ENCODE measurements around the gene ATP6V0E1. TPM values are rescaled to one million over a fixed set of nuclear protein-coding genes. Genes with fewer than 3 reads are reported as not detected.

ATP6V0E1 gene
- total RNA-seq, 2 donors from 2014 or later: 194 to 218 TPM

DNA sequence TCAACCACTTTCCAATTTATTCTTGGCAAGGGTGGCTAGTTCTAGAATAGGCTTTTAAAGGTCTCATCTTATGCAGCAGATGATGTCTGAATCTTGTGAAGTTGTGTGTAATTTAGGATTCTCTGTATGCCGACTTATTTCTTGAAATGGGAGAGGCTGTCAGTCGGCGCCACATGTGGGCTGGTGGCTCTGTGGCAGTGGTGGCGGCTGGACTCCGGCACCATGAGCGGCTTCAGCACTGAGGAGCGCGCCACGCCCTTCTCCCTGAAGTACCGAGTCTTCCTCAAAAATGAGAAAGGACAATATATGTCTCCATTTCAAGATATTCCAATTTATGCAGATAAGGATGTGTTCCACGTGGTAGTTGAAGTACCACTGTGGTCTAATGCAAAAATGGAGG lies 8.3 kb upstream of the ATP6V0E1 start:
- intact Hi-C loops (cut with DNase I): loop anchor here (10.0 kb wide), 1 partner anchor 310 kb away; no protein-coding TSS in a partner anchor
- no peak for DNase-seq
- H3K27ac ChIP-seq: no peak overlapping the region
- no peak overlapping the region for H3K4me3 ChIP-seq
- no peaks in the 10 kb centered on the region for H3K4me1 ChIP-seq
- no peaks in the 10 kb centered on the region for H3K9me3 ChIP-seq
- no peaks in the 10 kb centered on the region for H3K36me3 ChIP-seq
- no peak overlapping the region for H3K9ac ChIP-seq (ENCODE audit: low read depth in 2 of 2, low read length in 2 of 2)
- no peaks in the 10 kb centered on the region for H3K27me3 ChIP-seq
- TF ChIP-seq, protein P1, sequence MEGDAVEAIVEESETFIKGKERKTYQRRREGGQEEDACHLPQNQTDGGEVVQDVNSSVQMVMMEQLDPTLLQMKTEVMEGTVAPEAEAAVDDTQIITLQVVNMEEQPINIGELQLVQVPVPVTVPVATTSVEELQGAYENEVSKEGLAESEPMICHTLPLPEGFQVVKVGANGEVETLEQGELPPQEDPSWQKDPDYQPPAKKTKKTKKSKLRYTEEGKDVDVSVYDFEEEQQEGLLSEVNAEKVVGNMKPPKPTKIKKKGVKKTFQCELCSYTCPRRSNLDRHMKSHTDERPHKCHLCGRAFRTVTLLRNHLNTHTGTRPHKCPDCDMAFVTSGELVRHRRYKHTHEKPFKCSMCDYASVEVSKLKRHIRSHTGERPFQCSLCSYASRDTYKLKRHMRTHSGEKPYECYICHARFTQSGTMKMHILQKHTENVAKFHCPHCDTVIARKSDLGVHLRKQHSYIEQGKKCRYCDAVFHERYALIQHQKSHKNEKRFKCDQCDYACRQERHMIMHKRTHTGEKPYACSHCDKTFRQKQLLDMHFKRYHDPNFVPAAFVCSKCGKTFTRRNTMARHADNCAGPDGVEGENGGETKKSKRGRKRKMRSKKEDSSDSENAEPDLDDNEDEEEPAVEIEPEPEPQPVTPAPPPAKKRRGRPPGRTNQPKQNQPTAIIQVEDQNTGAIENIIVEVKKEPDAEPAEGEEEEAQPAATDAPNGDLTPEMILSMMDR (IDR thresholded peaks at IDR 0.05): no peak

DNA sequence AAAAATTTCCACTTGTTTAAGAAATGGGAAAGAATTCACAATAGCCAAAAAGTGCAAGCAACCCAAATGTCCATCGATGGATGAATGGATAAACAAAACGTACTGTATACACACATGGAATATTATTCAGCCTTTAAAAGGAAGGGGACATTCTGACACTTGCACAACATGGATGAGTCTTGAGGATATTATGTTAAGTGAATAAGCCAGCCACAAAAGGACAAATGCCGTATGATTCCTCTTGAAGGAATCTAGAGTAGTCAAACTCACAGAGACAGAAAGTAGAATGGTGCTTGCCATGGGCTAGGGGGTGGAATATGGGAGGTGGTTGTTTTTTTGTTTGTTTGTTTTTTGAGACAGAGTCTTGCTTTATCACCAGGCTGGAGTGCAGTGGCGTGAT lies 3.8 kb upstream of the ATP6V0E1 start:
- H3K9ac ChIP-seq (ENCODE audit: low read depth in 2 of 2, low read length in 2 of 2): no peak overlapping the region
- H3K27ac ChIP-seq: no peak overlapping the region
- H3K9me3 ChIP-seq: no peaks in the 10 kb centered on the region
- no peaks in the 10 kb centered on the region for H3K4me1 ChIP-seq
- no peaks in the 10 kb centered on the region for H3K27me3 ChIP-seq
- TF ChIP-seq, protein P1 (IDR thresholded peaks at IDR 0.05): no peak
- intact Hi-C loops (cut with DNase I): loop anchor here (2.0 to 10.0 kb wide), 4 partner anchors 78 to 305 kb away; partner anchors contain the start of genes BNIP1 and CREBRF
- DNase-seq: no peak
- no peak overlapping the region for H3K4me3 ChIP-seq
- H3K36me3 ChIP-seq: no peaks in the 10 kb centered on the region

DNA sequence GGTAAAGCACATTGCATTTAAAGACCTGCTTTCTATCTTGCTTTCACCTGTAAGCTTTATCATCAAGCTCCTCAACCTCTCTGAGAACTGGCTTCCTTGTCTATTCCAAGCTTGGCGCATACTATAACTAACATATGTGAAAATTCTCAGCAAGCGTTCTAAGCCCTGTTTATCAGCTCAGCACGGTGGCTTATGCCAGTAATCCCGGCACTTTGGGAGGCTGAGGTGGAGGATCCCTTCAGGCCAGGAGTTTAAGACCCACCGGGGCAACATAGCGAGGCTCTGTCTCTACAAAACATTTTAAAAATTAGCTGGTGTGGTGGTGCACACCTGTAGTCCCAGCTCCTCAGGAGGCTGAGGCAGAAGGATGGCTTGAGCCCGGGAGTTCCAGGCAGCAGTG lies 1.6 kb upstream of the ATP6V0E1 start:
- Histone ChIP-seq H3K27ac (no peak overlapping the region), H3K27me3 (no peaks in the 10 kb centered on the region), H3K9ac (ENCODE audit: low read depth in 2 of 2, low read length in 2 of 2) (no peak overlapping the region), H3K4me3 (no peak overlapping the region), H3K36me3 (no peaks in the 10 kb centered on the region), H3K9me3 (no peaks in the 10 kb centered on the region), H3K4me1 (no peaks in the 10 kb centered on the region)
- TF ChIP-seq, protein P1 (IDR thresholded peaks at IDR 0.05): no peak
- no peak for DNase-seq
- intact Hi-C loops (cut with DNase I): loop anchor here (5.0 kb wide), 2 partner anchors 75 to 160 kb away; partner anchors contain the start of genes BNIP1 and CREBRF

DNA sequence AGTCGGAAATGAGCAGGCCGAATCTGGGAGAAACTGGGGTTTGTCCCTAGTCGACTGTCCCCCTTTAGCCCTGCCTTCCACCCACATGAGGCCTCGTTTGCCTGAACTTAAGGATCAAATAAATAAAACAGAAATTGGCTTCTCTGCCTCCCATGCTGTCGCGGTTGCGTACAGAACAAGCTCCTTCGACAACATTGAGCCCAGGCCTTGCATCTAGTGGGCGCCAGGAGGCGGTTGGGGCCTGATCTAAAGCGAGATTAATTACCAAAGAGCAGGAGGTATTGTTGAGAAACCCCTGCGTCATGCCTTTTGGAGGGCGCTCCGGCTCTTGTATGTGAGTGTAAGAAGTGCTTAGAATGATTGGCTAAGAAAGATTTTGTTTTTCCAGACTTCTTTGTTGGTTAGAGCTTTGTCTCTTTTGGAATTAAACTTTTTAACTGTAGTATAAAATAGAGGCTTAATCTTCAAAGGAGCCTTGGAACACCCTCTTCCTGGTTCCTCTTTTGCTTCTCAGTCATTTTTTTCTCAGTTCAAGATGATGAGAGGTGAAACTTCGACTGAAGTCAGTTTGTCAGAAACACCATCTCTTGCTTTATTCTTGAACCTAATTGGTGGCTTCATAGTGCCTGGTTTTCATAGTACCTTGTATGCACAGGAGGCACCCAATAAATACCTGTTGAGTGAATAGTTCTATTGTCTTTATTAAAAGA lies 828 bp downstream of the ATP6V0E1 start:
- Histone ChIP-seq H3K9me3 (no peaks in the 10 kb centered on the region), H3K9ac (ENCODE audit: low read depth in 2 of 2, low read length in 2 of 2) (peak overlapping the region; percentile 89 to 91), H3K4me3 (peak overlapping the region; percentile 97), H3K4me1 (no peaks in the 10 kb centered on the region), H3K27ac (peak overlapping the region; percentile 96), H3K36me3 (no peaks in the 10 kb centered on the region), H3K27me3 (no peaks in the 10 kb centered on the region)
- TF ChIP-seq, protein P1 (IDR thresholded peaks at IDR 0.05): peak; percentile 26
- intact Hi-C loops (cut with DNase I): loop anchor here (5.0 kb wide), 2 partner anchors 73 to 158 kb away; partner anchors contain the start of genes BNIP1 and CREBRF
- DNase-seq: peak; percentile 67

DNA sequence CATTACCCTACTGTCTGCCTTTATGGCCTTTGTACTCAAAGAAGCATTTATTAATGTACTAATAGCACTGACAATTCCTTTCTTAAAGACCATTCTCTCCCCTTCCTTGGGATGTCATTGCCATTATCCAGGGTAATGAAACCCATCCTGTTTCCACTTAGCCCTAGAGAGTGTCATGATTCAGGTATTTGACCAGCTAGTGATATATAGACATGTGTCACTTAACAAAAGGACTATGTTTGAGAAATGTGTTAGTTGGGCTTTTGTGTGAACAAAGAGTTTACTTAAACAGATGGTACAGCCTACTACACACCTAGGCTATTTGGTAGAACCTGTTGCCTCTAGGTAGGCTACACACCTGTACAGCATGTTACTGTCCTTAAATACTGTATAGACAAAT lies 2.0 kb downstream of the ATP6V0E1 start:
- Histone ChIP-seq H3K27ac (no peak overlapping the region), H3K4me1 (no peaks in the 10 kb centered on the region), H3K27me3 (no peaks in the 10 kb centered on the region), H3K36me3 (no peaks in the 10 kb centered on the region), H3K9me3 (no peaks in the 10 kb centered on the region), H3K4me3 (no peak overlapping the region), H3K9ac (ENCODE audit: low read depth in 2 of 2, low read length in 2 of 2) (no peak overlapping the region)
- intact Hi-C loops (cut with DNase I): no loop called here
- TF ChIP-seq, protein P1 (IDR thresholded peaks at IDR 0.05): no peak
- no peak for DNase-seq
